Measurements from ENCODE around the gene CTTNBP2NL.
"Not testable (repeated sequence)": the region's sequence is repeated elsewhere in the genome, so short reads cannot be mapped to it uniquely, and the experiment has no call there.

CTTNBP2NL gene

DNA sequence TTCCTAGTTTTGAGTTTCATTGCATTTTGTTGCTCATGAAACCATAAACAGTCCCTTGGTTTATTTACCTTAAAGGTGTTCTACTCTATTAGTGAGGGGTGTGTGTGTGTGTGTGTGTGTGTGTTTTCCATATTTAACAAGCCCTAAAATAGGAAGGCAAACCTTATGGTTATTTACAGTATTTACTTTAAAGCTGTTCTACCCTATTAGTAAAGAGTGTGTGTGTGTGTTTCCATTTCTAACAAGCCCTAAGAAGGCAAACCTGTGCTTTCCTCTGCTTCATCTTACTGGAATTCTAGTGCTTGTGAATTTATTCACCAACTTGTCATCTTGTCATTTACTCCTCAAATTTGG lies 53.6 kb downstream of the CTTNBP2NL start:
- DNase-seq (ENCODE audit: extremely low spot score): no peak
- TF ChIP-seq SP1 (IDR thresholded peaks at IDR 0.05) (no peak), ZNF384 (IDR thresholded peaks at IDR 0.05) (no peak), FOXM1 (IDR thresholded peaks at IDR 0.05; ENCODE audit: borderline replicate concordance) (no peak), L3MBTL2 (conservative IDR thresholded peaks at IDR 0.05) (no peak), FOXA1 (IDR thresholded peaks at IDR 0.05) (no peak)
- ChIA-PET CTCF (no interaction called here), POLR2A (interaction anchor here (1.1 kb wide), 1 partner anchor 54 kb away, joined by 3 read pairs; the partner anchor contains the start of gene CTTNBP2NL)

DNA sequence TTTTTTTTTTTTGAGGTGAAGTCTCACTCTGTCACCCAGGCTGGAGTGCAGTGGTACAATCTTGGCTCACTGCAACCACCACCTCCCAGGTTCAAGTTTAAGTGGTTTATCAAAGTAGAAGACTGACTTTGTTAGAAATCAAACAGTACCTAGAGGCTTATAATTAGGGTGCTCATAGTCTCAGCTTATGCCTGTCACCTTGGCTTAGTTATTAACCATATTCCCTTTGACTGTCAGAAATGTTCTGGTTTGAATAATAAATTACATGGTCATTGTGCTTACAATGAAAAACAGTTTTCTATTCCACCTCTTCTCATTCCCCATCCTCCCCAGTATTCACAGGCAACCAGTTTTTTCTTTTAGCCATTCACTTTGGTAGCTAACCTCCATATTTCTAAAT lies 54.8 kb downstream of the CTTNBP2NL start:
- no peak for DNase-seq (ENCODE audit: extremely low spot score)
- ChIA-PET CTCF (interaction anchor here (0.6 kb wide), 1 partner anchor 16 kb away, joined by 3 read pairs; no protein-coding TSS in a partner anchor), POLR2A (no interaction called here)
- TF ChIP-seq CTBP1 (IDR thresholded peaks at IDR 0.05; ENCODE audit: borderline replicate concordance) (no peak), ZNF384 (IDR thresholded peaks at IDR 0.05) (no peak), TARDBP (IDR thresholded peaks at IDR 0.05) (no peak), LEF1 (IDR thresholded peaks at IDR 0.05; ENCODE audit: borderline replicate concordance) (no peak), SP1 (IDR thresholded peaks at IDR 0.05) (no peak), HDGF (IDR thresholded peaks at IDR 0.05; ENCODE audit: borderline replicate concordance) (no peak), FOXM1 (IDR thresholded peaks at IDR 0.05; ENCODE audit: borderline replicate concordance) (no peak), ELF4 (IDR thresholded peaks at IDR 0.05) (no peak), BHLHE40 (IDR thresholded peaks at IDR 0.05; ENCODE audit: borderline replicate concordance) (no peak), NFRKB (IDR thresholded peaks at IDR 0.05) (no peak), L3MBTL2 (conservative IDR thresholded peaks at IDR 0.05) (no peak), FOXA1 (IDR thresholded peaks at IDR 0.05) (no peak), ARNT (IDR thresholded peaks at IDR 0.05) (no peak), SUZ12 (IDR thresholded peaks at IDR 0.05) (no peak), FOXK2 (IDR thresholded peaks at IDR 0.05) (no peak)
- TF ChIP-seq, protein P1, sequence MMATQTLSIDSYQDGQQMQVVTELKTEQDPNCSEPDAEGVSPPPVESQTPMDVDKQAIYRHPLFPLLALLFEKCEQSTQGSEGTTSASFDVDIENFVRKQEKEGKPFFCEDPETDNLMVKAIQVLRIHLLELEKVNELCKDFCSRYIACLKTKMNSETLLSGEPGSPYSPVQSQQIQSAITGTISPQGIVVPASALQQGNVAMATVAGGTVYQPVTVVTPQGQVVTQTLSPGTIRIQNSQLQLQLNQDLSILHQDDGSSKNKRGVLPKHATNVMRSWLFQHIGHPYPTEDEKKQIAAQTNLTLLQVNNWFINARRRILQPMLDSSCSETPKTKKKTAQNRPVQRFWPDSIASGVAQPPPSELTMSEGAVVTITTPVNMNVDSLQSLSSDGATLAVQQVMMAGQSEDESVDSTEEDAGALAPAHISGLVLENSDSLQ (IDR thresholded peaks at IDR 0.05): no peak

DNA sequence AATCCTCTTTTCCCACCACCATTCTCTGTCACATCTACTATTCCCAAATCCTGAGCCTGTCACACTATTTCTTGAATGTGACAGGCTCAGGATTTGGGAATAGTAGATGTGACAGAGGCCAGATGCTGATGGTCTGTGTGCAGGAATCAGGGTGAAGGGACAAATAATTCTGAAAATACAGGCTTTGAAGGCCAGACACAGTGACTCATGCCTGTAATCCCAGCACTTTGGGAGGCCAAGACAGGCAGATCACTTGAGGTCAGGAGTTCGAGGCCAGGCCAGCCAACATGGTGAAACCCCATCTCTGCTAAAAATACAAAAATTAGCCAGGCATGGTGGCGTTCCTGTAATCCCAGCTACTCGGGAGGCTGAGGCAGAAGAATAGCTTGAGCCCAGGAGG lies 55.3 kb downstream of the CTTNBP2NL start:
- CTCF ChIA-PET; DNase-seq (ENCODE audit: extremely low spot score); POLR2A ChIA-PET: not testable (repeated sequence)

DNA sequence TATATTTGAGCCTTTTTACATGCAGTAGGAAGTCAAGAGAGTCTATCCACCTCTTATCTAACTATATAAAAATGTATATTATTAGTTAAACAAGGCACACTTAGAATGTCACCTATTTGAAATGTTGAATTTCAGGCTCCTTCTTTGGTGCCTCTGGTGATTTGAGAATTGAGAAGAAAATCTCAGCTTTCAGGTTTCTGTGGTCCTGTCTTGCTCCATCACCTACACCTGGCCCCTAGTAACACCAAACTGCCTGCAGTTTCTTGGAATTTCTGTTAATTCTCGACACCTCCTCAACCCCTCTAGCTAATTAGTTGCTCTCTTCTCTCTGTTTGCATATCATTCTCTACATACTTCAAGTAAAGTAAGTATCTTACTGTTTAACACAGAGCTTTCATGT lies 57.9 kb downstream of the CTTNBP2NL start:
- DNase-seq (ENCODE audit: extremely low spot score): no peak
- ChIA-PET POLR2A (no interaction called here), CTCF (interaction anchor here (0.6 kb wide), 1 partner anchor 355 kb away, joined by 3 read pairs; no protein-coding TSS in a partner anchor)
- no peak for TF ChIP-seq ARNT (IDR thresholded peaks at IDR 0.05)
- TF ChIP-seq ZNF384 (IDR thresholded peaks at IDR 0.05): no peak
- TF ChIP-seq TARDBP (IDR thresholded peaks at IDR 0.05): no peak
- no peak for TF ChIP-seq BHLHE40 (IDR thresholded peaks at IDR 0.05; ENCODE audit: borderline replicate concordance)
- TF ChIP-seq SUZ12 (IDR thresholded peaks at IDR 0.05): no peak
- TF ChIP-seq FOXA1 (IDR thresholded peaks at IDR 0.05): no peak
- no peak for TF ChIP-seq SP1 (IDR thresholded peaks at IDR 0.05)
- TF ChIP-seq FOXM1 (IDR thresholded peaks at IDR 0.05; ENCODE audit: borderline replicate concordance): no peak
- TF ChIP-seq L3MBTL2 (conservative IDR thresholded peaks at IDR 0.05): no peak
- no peak for TF ChIP-seq LEF1 (IDR thresholded peaks at IDR 0.05; ENCODE audit: borderline replicate concordance)

DNA sequence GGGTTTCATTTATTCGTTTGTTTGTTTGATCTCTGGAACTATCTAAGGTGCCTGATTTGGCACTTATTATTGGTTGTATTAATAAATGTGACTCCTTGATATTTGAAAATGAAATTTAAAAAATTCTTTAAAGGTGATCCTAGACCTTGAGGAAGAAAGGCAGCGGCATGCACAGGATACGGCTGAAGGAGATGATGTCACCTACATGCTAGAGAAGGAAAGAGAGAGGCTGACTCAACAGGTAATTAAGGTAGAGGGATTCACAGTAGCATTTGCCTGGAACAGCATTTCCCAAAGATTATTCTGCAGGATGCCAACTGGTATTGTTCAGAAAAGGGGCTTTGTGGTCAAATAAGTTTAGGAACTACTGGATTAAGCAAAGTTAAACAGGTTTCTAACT lies 58.3 kb downstream of the CTTNBP2NL start:
- no peak for DNase-seq (ENCODE audit: extremely low spot score)
- TF ChIP-seq ARNT (IDR thresholded peaks at IDR 0.05) (no peak), SUZ12 (IDR thresholded peaks at IDR 0.05) (no peak), ELF4 (IDR thresholded peaks at IDR 0.05) (no peak), NFRKB (IDR thresholded peaks at IDR 0.05) (no peak), CTBP1 (IDR thresholded peaks at IDR 0.05; ENCODE audit: borderline replicate concordance) (no peak), BHLHE40 (IDR thresholded peaks at IDR 0.05; ENCODE audit: borderline replicate concordance) (no peak), FOXK2 (IDR thresholded peaks at IDR 0.05) (no peak), FOXM1 (IDR thresholded peaks at IDR 0.05; ENCODE audit: borderline replicate concordance) (no peak), FOXA1 (IDR thresholded peaks at IDR 0.05) (no peak), L3MBTL2 (conservative IDR thresholded peaks at IDR 0.05) (no peak), SP1 (IDR thresholded peaks at IDR 0.05) (no peak), TARDBP (IDR thresholded peaks at IDR 0.05) (no peak), ZNF384 (IDR thresholded peaks at IDR 0.05) (no peak), LEF1 (IDR thresholded peaks at IDR 0.05; ENCODE audit: borderline replicate concordance) (no peak), HDGF (IDR thresholded peaks at IDR 0.05; ENCODE audit: borderline replicate concordance) (no peak)
- TF ChIP-seq, protein P1 (IDR thresholded peaks at IDR 0.05): no peak
- POLR2A ChIA-PET: no interaction called here
- CTCF ChIA-PET: no interaction called here

DNA sequence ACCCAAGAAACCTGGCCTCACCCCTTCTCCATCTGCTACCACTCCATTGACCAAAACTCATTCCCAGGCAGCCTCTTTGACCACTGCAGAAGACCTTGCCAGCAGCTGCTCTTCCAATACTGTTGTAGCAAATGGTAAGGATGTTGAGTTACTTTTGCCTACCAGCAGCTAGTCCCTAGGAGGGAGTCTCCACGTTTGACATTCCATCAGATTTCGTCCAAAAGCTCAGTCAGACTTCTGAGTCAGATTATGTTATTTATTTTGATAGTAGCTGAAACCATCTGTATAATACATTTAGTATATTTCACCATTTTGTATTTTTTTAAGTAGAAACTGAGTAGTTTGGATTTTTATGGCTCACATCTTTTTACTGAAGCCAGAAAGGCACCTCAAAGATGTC lies 61.2 kb downstream of the CTTNBP2NL start:
- DNase-seq (ENCODE audit: extremely low spot score): no peak
- CTCF ChIA-PET: no interaction called here
- TF ChIP-seq CTBP1 (IDR thresholded peaks at IDR 0.05; ENCODE audit: borderline replicate concordance) (no peak), SP1 (IDR thresholded peaks at IDR 0.05) (no peak), L3MBTL2 (conservative IDR thresholded peaks at IDR 0.05) (no peak)
- POLR2A ChIA-PET: interaction anchor here (0.8 to 1.0 kb wide), 2 partner anchors 61 to 151 kb away, joined by 3 read pairs; partner anchors contain the start of gene CTTNBP2NL

DNA sequence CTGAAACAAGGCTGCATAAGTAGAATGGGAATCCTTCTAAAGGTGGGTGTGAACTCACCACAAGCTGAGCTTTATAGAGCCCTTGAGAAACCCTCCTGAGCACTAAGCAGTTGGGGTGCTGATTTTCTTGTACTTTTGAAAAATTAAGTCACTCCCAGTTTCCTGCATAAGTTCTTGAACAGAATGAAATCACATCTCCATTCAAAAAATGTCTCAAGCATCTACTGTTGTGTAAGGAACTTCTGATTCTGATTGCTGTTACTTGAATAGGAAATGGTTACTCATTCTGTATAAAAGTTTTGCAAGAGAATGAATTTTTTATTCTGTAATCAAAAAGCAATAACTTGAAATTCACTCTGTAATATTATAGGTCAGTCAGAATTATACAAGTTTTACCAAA lies 61.9 kb downstream of the CTTNBP2NL start:
- no peak for DNase-seq (ENCODE audit: extremely low spot score)
- POLR2A ChIA-PET: interaction anchor here (0.8 to 1.3 kb wide), 2 partner anchors 61 to 62 kb away, joined by 3 read pairs; partner anchors contain the start of gene CTTNBP2NL
- CTCF ChIA-PET: interaction anchor here (0.6 kb wide), 1 partner anchor 251 kb away, joined by 3 read pairs; no protein-coding TSS in a partner anchor
- TF ChIP-seq, protein P1 (IDR thresholded peaks at IDR 0.05): no peak
- no peak for TF ChIP-seq LEF1 (IDR thresholded peaks at IDR 0.05; ENCODE audit: borderline replicate concordance)
- TF ChIP-seq HDGF (IDR thresholded peaks at IDR 0.05; ENCODE audit: borderline replicate concordance): no peak
- no peak for TF ChIP-seq TARDBP (IDR thresholded peaks at IDR 0.05)
- TF ChIP-seq CTBP1 (IDR thresholded peaks at IDR 0.05; ENCODE audit: borderline replicate concordance): no peak
- TF ChIP-seq NFRKB (IDR thresholded peaks at IDR 0.05): no peak
- TF ChIP-seq L3MBTL2 (conservative IDR thresholded peaks at IDR 0.05): no peak
- TF ChIP-seq FOXK2 (IDR thresholded peaks at IDR 0.05): no peak
- TF ChIP-seq ELF4 (IDR thresholded peaks at IDR 0.05): no peak
- TF ChIP-seq SUZ12 (IDR thresholded peaks at IDR 0.05): no peak
- no peak for TF ChIP-seq SP1 (IDR thresholded peaks at IDR 0.05)
- no peak for TF ChIP-seq FOXM1 (IDR thresholded peaks at IDR 0.05; ENCODE audit: borderline replicate concordance)
- TF ChIP-seq ZNF384 (IDR thresholded peaks at IDR 0.05): no peak
- TF ChIP-seq ARNT (IDR thresholded peaks at IDR 0.05): no peak
- no peak for TF ChIP-seq BHLHE40 (IDR thresholded peaks at IDR 0.05; ENCODE audit: borderline replicate concordance)
- TF ChIP-seq FOXA1 (IDR thresholded peaks at IDR 0.05): no peak

All from HEK293T (cell line).